BJ (cell line): ENCODE data around the gene POLK. TPM values are rescaled to one million over a fixed set of nuclear protein-coding genes. Genes with fewer than 3 reads are reported as not detected.

Experiments
- CTCF ChIA-PET: fragments of 350-600 bp; formaldehyde crosslinking; extraction: SDS; loops from one replicate; lab custom pipeline; 2021; ENCODE audit warnings: antibody characterized with exemption, inconsistent platforms; lab: Yijun Ruan, JAX
- POLR2A ChIA-PET: fragments of 300-600 bp; sonication (Branson Sonifier 250); formaldehyde crosslinking; extraction: SDS; loops from one replicate; lab custom pipeline; 2021; ENCODE audit warnings: antibody characterized with exemption; lab: Charles Lee
- DNase-seq: peaks from one replicate; pipeline ENCODE4 v3.0.0-alpha.2; 2011; ENCODE audit warnings: low read depth
- H3K27me3 ChIP-seq: 2 replicates; pipeline ENCODE4 v1.6.0; 2011; ENCODE audit warnings: low read length; ENCODE audit not compliant: control insufficient read depth, insufficient read depth
- H3K36me3 ChIP-seq: 2 replicates; pipeline ENCODE4 v1.5.1; 2011; ENCODE audit warnings: low read length; ENCODE audit not compliant: control insufficient read depth, insufficient read depth
- H3K4me3 ChIP-seq: 2 replicates; pipeline ENCODE4 v1.5.1; 2011; ENCODE audit warnings: low read depth, mild to moderate bottlenecking, control low read depth, low read length
- CTCF ChIP-seq: IDR thresholded peaks from 2 replicates; pipeline ENCODE4 v1.5.1; 2011; ENCODE audit warnings: low read depth, mild to moderate bottlenecking, control low read depth, inconsistent platforms, low read length, moderate library complexity; ENCODE audit not compliant: insufficient read depth
- polyA plus RNA-seq: library from polyadenylated mRNA; depleted of rRNA; stranded (reverse); fragments of >200 nt; gene quantifications from 2 replicates; pipeline ENCODE4 v1.2.3, GENCODE V29; 2011

Gene POLK
- polyA plus RNA-seq, 1 experiment, result 11.8 TPM

GRCh38 chr5:75611311-75612225 is 99.9 kb downstream of the POLK start, which contains the start of gene ANKDD1B:
ANKDD1B (plus strand) TSS chr5:75611453; CDS start chr5:75611635, 182 bp downstream.
- Histone ChIP-seq H3K27me3 (no peaks in the 10 kb centered on the region), H3K36me3 (no peaks in the 10 kb centered on the region), H3K4me3 (peak within 1 kb of the TSS; percentile 36)
- no peak for TF ChIP-seq CTCF
- no peak for DNase-seq
- ChIA-PET POLR2A (no interaction called here), CTCF (no interaction called here)

GRCh38 chr5:75612226-75612569 is 100.5 kb downstream of the POLK start:
- Histone ChIP-seq H3K27me3 (no peaks in the 10 kb centered on the region), H3K36me3 (no peaks in the 10 kb centered on the region), H3K4me3 (peak overlapping the region; percentile 36)
- no peak for TF ChIP-seq CTCF
- POLR2A ChIA-PET, result no interaction called here
- DNase-seq, result no peak
- CTCF ChIA-PET, result no interaction called here

- H3K36me3 ChIP-seq, result no peaks in the 10 kb centered on the region
- CTCF ChIA-PET, result no interaction called here
Observed at GRCh38 chr5:75612901-75613300, 101.2 kb downstream of the POLK start.

GRCh38 chr5:75614176-75614575 is 102.5 kb downstream of the POLK start:
- ChIA-PET CTCF (no interaction called here), POLR2A (no interaction called here)
- no peak for DNase-seq
- Histone ChIP-seq H3K4me3 (no peak overlapping the region), H3K27me3 (no peaks in the 10 kb centered on the region), H3K36me3 (no peaks in the 10 kb centered on the region)
- no peak for TF ChIP-seq CTCF

More at GRCh38 chr5:75612901-75613300, 101.2 kb downstream of the POLK start:
- Histone ChIP-seq H3K4me3 (no peak overlapping the region), H3K27me3 (no peaks in the 10 kb centered on the region)
- POLR2A ChIA-PET, result no interaction called here
- TF ChIP-seq CTCF, result no peak
- DNase-seq, result no peak

- CTCF ChIA-PET, result interaction anchor here (0.7 kb wide), 1 partner anchor 76 kb away, joined by 3 read pairs; no protein-coding TSS in a partner anchor
- POLR2A ChIA-PET, result no interaction called here
- no peak for DNase-seq
- H3K27me3 ChIP-seq, result no peaks in the 10 kb centered on the region
- no peak for TF ChIP-seq CTCF
- H3K4me3 ChIP-seq, result no peak overlapping the region
- no peaks in the 10 kb centered on the region for H3K36me3 ChIP-seq
Observed at GRCh38 chr5:75616371-75616881, 104.7 kb downstream of the POLK start.
